GM19372 (cell line): ENCODE data around the gene C4orf54.

Experiments
- ATAC-seq: cut with Tn5 transposase; IDR thresholded peaks from one replicate; pipeline ENCODE4 v1.9.1; 2021; ENCODE audit warnings: mild to moderate bottlenecking, low read depth, moderate library complexity; ENCODE audit not compliant: unreplicated experiment

Gene C4orf54

DNA sequence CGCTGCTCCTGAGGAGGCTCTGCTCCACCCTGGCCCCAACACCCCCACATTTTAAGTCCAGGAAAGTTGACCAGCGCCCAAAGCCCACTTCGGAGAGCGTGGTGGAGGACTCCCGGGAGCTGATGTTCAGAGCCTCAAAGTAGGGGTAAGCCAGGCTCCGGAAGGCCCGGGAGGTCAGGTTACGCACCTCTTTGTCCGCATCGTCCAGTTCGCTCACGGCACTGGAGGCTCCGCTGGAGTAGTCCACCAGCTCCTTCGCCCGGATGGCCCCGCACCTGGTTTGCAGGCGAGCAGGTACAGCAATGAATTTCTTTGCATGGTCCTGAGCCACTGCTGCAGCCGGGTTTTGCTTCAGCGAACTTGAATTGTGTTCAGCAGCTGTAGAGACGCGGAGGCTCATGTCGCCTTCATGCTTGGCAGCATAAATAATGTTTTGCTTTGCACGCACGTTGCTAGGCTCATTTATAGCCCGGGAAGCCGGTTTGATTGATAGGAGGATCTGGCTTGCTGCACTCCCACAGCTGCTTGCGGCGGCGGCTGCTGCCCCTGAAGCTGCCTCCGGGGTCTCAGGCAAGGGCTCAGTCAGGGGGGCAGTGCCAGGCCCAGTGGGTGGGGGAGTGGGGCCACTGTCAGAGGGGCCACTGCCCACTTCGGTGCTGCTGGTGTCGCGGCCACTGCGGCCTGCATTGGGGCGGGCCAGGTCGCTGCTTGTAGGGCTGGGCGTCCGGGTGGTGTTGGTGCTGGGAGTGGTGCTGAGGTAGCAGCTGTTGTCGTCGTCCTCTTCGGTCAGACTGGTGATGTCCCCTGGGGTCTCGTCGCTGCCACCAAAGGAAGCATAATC lies 4.8 kb downstream of the C4orf54 start:
- no peak for ATAC-seq

DNA sequence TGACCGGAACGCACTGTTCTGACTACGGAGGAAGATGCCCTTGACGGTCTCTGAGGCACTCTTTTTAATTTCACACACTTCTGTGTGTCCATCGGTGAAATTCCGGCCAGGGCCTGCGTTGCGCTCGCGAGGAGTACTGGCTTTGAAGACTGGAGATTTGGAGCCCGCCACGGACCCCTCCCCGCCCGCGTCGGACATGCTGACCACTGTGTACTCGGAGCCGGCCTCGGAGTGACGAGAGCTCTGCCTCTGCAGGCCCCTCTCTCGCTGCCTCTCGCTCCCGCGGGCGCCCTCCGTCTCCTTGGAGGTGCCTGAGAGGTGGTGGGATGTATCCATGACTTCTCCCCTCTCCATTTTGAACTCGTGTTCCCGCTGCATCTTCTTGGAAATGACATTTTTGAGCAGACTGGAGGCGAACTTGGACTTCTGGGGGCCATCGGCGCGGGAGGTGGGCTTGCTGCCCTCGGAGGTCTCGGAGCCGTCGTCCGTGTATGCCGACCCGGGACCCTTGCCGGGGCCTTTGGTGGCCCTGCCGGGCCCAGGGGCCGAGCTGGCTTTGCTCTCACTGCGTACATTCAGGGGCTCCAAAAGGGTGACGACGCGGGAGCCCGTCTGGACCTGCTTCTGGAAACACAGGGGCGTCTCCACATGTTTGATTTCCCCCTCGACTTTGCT lies 5.7 kb downstream of the C4orf54 start:
- ATAC-seq, result no peak

DNA sequence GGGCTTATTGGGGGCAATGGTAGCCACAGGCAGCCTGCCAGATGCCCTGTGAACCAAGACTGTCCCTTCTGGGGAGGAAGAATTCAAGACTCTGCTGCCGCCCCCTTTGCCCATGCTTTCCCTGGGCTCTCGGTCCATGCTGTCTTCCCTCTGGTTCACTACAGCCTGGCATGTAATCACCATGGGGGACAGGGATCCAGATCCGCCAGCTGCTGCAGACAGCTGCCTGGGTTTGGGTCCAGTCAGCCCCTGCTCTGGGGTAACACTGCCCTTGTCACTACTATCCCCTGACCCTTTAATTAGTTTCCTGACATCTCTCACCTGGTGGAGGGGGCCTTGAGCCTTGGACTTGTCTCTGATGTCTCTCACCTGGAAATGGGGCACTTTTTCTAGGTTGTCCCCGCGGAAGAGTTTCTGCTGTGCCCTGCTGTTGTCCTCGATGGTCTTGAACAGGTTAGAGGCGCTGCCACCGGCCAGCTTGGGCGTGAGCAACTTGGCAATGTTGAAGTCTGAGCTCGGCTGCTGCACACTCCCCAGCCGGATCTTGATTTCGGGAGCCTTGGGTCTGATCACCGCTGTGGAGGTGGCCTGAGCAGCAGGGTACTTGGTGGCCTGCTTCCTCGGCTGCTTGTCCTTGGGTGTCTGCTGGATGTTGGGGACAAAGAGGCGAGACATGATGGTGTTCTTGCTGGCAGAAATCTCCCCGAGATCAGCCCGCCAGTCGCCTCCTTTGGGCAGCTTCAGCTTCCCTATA lies 6.4 kb downstream of the C4orf54 start:
- no peak for ATAC-seq

DNA sequence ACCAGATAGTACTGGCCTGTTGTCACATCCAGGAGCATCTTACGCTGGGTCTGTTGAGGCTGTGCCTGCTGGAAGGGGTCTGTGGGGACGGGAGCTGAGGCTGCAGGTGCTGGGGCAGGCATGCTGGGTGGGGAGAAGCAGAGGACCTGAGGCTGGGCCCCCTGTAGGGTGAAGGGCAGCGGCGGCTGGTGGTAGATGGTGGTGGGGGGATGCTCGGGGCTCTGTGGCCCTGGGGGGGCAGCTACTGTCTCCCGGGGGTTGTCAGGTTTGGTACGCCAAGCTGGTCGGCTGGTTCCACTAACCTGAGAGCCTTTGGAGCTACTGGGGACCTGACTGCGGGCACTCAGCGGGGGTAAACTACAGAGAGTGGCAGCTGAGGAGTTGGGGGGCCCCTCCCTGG lies 7.8 kb downstream of the C4orf54 start:
- no peak for ATAC-seq

DNA sequence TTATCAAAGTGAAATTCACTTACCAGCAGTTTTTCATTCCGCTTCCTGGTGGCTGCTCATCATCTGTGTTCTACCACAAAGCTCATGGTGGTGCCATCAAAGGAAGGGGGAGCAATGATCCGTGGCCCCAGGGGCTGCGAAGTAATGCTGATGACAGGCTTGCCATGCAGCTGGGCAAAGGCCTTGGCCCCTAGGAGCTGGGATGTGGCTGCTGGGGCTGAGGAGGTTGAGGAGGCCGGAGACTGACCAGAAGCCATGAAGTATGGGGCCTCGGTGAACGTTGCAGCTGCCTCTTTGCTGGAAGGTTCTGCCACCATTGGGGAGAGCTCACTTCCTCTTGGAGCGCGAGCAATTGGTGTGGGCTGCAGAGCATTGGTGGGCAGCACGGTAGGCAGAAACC lies 8.4 kb downstream of the C4orf54 start:
- ATAC-seq, result no peak

DNA sequence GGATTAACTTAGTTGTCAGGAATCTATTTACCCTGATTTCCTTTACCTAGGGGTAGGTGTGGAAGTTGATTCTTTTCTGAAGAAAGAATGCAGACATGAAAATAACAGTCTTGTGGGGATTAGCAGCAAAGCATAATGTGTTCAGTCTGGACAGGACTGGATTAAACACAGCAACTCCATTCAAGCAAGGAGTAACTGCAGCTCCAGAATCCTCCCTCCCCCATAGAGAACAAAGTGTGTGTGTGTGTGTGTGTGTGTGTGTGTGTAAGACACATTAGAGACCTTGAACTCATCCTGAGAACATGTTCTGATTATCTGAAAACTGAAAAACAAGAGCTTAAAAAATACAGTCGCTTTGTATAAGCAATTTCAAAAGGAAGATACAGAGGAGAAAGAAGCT lies 9.3 kb downstream of the C4orf54 start:
- no peak for ATAC-seq

DNA sequence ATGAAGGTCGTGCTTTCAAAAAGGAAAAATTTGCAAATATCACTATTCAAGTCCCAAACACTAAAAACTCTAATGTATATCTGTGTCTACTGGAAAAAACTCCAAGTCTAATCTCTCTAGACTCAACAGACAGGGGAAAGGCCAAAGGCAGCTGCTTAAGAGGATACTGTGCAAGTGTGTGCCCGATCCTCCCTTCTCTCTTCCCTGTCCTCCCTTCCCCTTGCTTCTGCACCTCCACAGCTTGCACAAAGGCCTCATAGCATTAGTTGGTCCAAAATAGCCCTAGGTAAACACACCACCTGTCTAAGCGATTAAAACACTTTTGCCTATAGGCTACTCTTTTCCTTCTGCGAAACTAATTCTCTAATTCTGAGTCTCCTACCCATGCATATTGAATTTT lies 10.6 kb downstream of the C4orf54 start:
- no peak for ATAC-seq

DNA sequence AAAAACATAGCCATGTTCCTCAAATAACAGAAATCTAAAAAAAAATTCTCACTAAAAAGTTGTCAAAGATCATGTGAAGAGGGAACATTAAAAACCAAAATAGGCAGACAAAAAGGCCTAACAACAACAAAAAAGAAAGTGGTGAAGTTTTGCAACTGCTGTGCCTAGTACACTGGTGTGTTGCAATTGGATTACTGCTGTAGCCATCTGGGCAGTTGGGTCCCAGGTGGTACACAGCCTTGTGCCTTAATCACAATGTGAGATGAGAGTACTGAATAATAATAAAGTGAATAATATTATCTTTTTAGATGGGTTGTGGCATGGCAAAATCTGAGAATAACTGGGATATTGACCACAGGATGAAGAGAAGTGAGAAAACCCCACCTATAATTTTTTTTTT lies 12.0 kb downstream of the C4orf54 start:
- ATAC-seq, result no peak

DNA sequence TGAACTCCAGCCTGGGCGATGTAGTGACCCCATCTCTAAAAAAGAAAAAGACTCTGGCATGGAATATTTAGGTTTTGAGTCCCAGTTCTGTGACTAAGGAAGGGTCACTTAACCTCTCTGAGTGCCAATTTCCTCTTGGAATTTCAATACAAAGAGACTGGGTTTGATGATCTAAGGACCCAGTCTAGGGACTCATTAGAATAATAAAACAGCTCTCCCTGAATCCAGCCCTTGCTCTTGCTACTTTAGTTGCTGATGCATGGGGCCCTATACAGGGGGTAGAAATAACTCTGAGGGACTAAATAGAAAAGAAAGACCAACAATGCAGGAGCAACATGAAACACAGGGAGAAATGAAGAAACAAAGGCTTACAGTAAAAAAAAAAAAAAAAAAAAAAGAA lies 12.6 kb downstream of the C4orf54 start:
- no peak for ATAC-seq

DNA sequence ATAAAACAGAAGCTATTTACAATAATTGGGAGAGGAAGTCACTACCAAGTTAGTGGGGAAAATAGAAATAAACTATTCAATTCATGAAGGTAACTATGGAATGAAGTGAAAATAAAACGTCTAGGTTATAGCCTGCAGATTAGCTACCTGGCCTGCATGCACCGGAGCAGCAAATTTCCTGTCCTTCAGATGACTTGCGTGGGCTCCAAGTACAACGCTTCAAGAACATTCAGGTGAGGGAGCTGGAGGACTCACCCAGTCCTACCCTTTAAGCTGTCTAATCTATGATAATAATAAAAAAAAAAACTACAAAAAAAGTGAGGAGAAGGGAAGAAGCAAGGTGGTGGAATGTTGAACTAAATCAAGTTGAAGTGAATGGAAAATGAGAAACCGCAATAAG lies 13.2 kb downstream of the C4orf54 start:
- no peak for ATAC-seq

DNA sequence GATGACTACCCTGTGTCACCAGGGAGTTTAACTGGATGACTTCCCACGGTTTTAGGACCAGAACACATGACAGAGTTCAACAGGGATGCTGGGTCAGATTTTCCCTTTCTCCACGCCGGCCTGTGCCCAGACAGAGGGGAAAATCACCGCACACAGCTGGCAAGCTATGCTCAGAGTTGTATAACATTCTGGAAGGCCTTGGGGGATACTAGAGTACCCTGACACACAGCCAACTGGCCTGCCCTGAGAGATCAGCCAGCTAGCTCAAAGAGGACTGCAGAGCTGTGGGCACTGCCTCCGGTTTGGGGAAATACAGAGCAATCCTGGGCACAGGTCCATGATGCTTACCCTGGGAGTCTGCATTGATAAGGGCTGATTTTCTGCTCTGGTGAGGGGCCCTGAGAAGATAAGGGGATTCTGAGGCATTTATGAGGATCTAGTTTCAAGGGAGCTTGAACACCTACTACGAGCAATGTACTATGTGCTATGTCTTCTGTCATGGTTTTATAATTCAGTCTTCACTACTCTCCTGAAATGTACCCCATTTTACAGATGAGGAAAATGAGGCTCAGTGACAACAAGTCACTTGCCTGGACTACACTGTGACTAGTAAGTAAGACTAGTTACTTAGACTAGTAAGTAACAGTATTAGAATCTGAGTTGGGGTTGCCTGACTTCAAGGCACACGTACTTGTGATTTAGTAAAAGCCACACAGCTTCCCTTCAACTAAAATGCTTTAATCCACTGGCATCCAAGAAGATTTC lies 14.7 kb downstream of the C4orf54 start:
- ATAC-seq, result no peak

DNA sequence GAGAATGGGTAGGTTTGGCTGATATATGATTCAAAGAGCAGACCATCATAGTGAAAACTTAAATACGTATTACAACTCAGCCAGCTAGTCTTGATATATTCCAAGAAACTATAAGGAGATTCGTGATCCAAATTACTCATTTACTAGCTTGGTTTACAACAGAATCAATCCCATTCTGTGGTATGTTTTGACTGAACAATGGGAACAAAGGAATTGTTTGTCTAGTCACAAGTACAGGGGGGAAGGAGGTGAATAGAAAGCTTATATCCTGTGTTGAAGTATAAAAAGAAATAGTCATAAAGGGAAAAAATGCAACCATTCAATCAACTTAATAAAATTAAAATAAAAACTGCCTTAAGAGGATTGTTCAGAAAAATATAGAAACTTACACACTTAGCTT lies 17.0 kb downstream of the C4orf54 start:
- no peak for ATAC-seq

DNA sequence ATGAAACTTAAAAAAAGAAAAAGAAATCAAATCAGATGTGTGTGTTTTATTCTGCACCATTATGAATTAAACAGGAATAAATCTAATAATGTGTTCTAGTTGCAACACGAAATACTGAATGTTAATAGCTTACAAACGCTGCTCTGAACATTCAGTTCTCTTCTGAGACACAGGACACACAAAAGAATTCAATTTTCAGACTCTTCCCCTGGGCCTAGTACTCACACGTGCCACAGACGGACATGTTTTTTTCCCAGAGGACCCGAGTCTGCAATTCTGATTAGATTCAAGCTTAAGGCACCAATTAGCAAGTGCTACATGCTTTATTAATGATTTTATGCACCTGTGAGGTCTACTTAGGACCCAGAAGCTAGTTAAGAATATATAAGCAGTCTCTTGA lies 20.5 kb downstream of the C4orf54 start:
- no peak for ATAC-seq

DNA sequence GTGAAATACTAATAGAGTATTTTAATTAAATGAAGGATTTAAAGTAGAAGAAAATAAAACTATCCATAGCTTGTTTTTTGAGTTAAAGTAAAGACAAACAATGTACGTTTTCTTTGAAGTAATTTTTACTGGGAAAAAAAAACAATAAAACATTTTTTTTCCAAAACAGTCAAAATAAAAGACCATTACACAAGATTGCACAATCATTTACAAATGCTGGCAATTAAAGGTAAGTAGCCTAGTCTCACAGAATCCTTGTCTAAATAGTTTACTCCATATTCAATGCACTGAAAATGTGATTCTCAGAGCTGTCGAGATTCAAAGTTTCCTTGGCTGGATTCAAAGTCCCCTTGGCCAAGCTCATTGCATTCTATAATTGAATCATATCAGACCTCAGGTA lies 21.2 kb downstream of the C4orf54 start:
- ATAC-seq, result no peak

DNA sequence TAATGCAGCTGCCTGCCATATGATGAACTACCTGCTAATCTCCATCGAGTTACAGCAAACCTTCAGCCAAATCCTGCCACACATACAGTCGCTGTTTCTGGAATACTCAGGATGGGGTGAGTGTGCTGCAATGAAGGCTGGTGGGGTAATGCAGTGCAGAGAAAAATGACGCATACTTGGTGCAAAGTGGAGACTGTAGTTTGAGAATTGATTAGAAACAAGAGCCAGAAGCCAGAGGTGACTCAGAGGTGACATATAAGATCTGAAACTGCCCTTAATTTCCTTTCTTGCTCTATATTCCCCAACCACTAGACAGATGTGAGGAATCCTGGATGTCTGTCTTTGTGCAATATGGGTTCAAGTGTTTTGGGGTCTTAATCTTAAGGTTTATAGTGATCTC lies 22.0 kb downstream of the C4orf54 start:
- ATAC-seq, result no peak

DNA sequence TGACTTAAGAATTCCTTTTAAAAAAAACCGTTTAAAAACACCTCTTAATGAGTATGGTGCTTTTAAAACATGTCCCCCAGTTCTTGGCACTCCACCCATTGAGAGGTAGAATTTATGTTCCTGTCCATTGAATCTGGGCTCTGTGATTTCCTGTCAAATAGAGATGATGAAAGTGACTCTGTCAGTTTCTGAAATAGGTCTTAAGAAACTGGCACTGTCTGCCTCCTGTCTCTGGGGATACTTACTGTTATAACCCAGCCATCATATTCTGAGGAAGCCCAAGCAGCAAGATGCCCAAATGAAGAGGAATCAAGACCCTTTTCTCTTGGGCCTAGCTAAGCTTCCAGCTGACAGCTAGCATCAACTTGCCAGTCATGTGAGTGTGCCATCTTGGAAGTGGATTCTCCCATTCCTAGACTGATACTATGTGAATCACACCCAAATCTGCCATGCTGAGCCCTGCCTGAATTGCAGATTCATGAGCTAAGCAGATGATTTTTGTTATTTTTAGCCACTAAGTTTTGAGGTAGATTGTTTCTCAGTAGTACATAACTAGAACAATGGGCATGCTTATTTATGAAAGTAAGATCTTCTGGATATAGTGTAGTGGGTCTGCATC lies 22.8 kb downstream of the C4orf54 start:
- no peak for ATAC-seq

DNA sequence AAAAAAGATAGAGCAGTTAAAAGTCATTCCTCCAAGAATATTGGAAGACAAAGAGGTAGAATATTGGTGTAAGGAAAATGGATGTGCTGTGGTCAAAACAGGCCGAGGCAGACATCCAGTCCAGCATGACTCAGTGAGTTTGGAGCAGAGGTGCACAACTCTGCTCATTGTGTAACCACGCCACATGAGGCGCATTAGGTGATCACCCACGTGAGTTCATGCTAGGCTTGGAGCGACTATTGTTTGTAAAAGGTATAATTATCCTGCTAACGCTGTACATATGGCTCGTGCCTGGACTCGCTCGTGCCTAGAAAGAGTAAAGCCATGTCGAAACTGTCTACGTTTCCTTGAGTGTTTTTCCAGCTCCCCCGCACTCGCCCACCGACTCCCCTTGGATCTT lies 23.9 kb downstream of the C4orf54 start:
- ATAC-seq, result no peak

DNA sequence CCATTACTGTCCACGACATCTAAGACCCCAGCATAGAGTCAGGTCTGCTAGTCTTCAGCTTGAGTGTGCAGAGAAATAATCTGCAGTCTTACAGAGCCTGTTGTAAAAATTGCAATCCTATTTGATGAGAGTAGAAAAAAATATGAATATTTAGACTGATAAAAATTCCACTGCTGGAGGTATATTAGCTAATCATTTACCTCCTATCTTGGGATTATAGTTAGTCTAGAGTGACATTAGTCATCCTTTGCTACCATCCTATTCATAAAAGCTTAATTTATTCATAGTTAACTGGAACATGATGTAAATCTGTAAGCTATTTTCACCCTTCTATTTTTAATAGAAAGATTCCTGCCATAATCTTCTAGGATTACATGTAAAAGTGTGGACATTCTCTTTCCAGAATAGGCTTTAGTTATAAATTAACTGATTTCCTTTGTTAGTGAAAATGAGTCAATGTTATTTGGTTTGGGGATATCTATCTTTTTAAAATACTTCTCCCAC lies 26.7 kb downstream of the C4orf54 start:
- no peak for ATAC-seq

DNA sequence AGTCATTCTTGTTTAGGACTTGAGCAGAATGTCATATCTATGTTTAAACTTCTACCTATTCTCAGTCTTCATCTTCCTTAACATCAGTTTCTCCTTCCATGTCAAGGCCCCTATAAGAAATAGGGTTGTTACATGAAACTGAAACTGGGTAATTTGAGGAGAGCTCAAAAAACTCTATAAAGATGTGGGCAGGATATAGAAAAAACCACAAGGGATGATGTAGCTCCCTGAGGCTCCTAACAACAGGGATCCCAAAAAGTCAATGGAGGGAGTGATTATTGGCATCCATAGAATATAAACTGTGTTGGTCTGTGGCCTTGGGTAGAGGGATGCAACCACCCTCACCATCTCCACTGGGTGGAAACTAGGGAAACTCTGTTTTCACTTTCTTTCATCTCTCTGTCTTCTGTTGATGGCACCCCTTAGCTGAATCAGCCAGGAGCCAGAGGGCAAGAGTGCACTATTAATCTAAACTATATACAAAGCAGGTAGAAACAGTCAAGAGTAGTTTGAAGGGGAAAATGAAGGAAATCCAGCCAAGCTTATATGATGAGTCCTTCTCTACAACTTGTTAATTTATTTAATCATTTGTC lies 27.6 kb downstream of the C4orf54 start:
- no peak for ATAC-seq

DNA sequence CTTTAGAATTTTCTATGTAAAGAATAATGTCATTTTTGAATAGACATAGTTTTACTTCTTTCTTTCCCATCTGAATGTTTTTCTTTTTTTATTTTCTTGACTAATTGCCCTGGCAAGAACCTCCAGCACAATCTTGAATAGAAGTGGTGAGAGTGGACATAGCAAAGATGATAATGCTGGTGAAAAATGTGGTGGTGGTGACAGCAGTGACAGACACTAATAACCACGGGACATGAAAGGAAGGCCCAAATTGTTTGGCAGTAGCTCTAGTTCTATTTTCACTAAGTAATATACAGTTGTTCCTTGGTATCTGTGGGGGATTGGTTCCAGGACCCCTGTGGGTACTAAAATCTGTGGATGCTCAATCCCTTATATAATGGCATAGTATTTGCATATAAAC lies 29.6 kb downstream of the C4orf54 start:
- no peak for ATAC-seq
